ENCODE measurements around the gene IFNL3.
"Not testable (repeated sequence)": the region's sequence is repeated elsewhere in the genome, so short reads cannot be mapped to it uniquely, and the experiment has no call there.

The IFNL3 gene

GRCh38 chr19:39230096-39230764, 14.6 kb downstream of the IFNL3 start:
- TF ChIP-seq CTCF (IDR thresholded peaks at IDR 0.05; ENCODE audit: low read depth, low read length, poor library complexity, severe bottlenecking), result no peak
- Histone ChIP-seq H3K27ac (ENCODE audit: low read depth, low read length) (no peak overlapping the region), H4K20me1 (ENCODE audit: control insufficient read depth, insufficient read depth, low read depth, low read length) (no peaks in the 10 kb centered on the region), H3K79me2 (ENCODE audit: control insufficient read depth, low read length) (no peaks in the 10 kb centered on the region), H3K4me2 (ENCODE audit: low read length) (no peak overlapping the region), H3K36me3 (ENCODE audit: control insufficient read depth, low read length) (no peaks in the 10 kb centered on the region), H3K9me2 (replicated peaks; ENCODE audit: control insufficient read depth, low read length) (no peaks in the 10 kb centered on the region), H3K4me1 (ENCODE audit: control insufficient read depth, low read length) (no peaks in the 10 kb centered on the region), H3K27me3 (ENCODE audit: control insufficient read depth, low read length) (0 out of 2 replicates have a peak, but pooled peaks cover 3% of the 10 kb centered on the region), H3K9me3 (ENCODE audit: control insufficient read depth, insufficient read depth, low read length) (no peaks in the 10 kb centered on the region), H3K4me3 (ENCODE audit: low read length) (no peak overlapping the region), H3F3A (ENCODE audit: control insufficient read depth, insufficient read depth) (no peaks in the 10 kb centered on the region)

- Histone ChIP-seq H3F3A (ENCODE audit: control insufficient read depth, insufficient read depth) (no peaks in the 10 kb centered on the region), H3K79me2 (ENCODE audit: control insufficient read depth, low read length) (no peaks in the 10 kb centered on the region), H3K27ac (ENCODE audit: low read depth, low read length) (no peak overlapping the region), H3K27me3 (ENCODE audit: control insufficient read depth, low read length) (0 out of 2 replicates have a peak, but pooled peaks cover 3% of the 10 kb centered on the region), H3K9me2 (replicated peaks; ENCODE audit: control insufficient read depth, low read length) (no peaks in the 10 kb centered on the region), H3K4me2 (ENCODE audit: low read length) (no peak overlapping the region), H3K4me3 (ENCODE audit: low read length) (no peak overlapping the region), H3K36me3 (ENCODE audit: control insufficient read depth, low read length) (no peaks in the 10 kb centered on the region), H4K20me1 (ENCODE audit: control insufficient read depth, insufficient read depth, low read depth, low read length) (no peaks in the 10 kb centered on the region), H3K9me3 (ENCODE audit: control insufficient read depth, insufficient read depth, low read length) (no peaks in the 10 kb centered on the region), H3K4me1 (ENCODE audit: control insufficient read depth, low read length) (0 out of 2 replicates have a peak, but pooled peaks cover 3% of the 10 kb centered on the region)
- peak; percentile 9 for TF ChIP-seq CTCF (IDR thresholded peaks at IDR 0.05; ENCODE audit: low read depth, low read length, poor library complexity, severe bottlenecking)
- no peak for TF ChIP-seq EZH2phosphoT487 (IDR thresholded peaks at IDR 0.05; ENCODE audit: borderline replicate concordance, low read length)
These were observed 19.9 kb downstream of the IFNL3 start for GRCh38 chr19:39224910-39225309.

- Histone ChIP-seq H3K27me3 (ENCODE audit: control insufficient read depth, low read length) (0 out of 2 replicates have a peak, but pooled peaks cover 3% of the 10 kb centered on the region), H3K36me3 (ENCODE audit: control insufficient read depth, low read length) (no peaks in the 10 kb centered on the region), H3K4me2 (ENCODE audit: low read length) (no peak overlapping the region), H4K20me1 (ENCODE audit: control insufficient read depth, insufficient read depth, low read depth, low read length) (no peaks in the 10 kb centered on the region), H3F3A (ENCODE audit: control insufficient read depth, insufficient read depth) (no peaks in the 10 kb centered on the region), H3K9me2 (replicated peaks; ENCODE audit: control insufficient read depth, low read length) (no peaks in the 10 kb centered on the region), H3K79me2 (ENCODE audit: control insufficient read depth, low read length) (no peaks in the 10 kb centered on the region), H3K27ac (ENCODE audit: low read depth, low read length) (no peak overlapping the region), H3K9me3 (ENCODE audit: control insufficient read depth, insufficient read depth, low read length) (no peaks in the 10 kb centered on the region), H3K4me3 (ENCODE audit: low read length) (no peak overlapping the region), H3K4me1 (ENCODE audit: control insufficient read depth, low read length) (0 out of 2 replicates have a peak, but pooled peaks cover 3% of the 10 kb centered on the region)
- TF ChIP-seq EZH2phosphoT487 (IDR thresholded peaks at IDR 0.05; ENCODE audit: borderline replicate concordance, low read length) (no peak), CTCF (IDR thresholded peaks at IDR 0.05; ENCODE audit: low read depth, low read length, poor library complexity, severe bottlenecking) (no peak)
These were observed 21.0 kb downstream of the IFNL3 start for GRCh38 chr19:39223703-39224279.

- not testable (repeated sequence) for H3K79me2 ChIP-seq (ENCODE audit: control insufficient read depth, low read length); H3K27me3 ChIP-seq (ENCODE audit: control insufficient read depth, low read length); H3K36me3 ChIP-seq (ENCODE audit: control insufficient read depth, low read length); H3K4me2 ChIP-seq (ENCODE audit: low read length); H3K9me2 ChIP-seq (replicated peaks; ENCODE audit: control insufficient read depth, low read length); H3K4me1 ChIP-seq (ENCODE audit: control insufficient read depth, low read length); H3F3A ChIP-seq (ENCODE audit: control insufficient read depth, insufficient read depth); H4K20me1 ChIP-seq (ENCODE audit: control insufficient read depth, insufficient read depth, low read depth, low read length); H3K9me3 ChIP-seq (ENCODE audit: control insufficient read depth, insufficient read depth, low read length); H3K4me3 ChIP-seq (ENCODE audit: low read length); H3K27ac ChIP-seq (ENCODE audit: low read depth, low read length)
These were observed 25.7 kb downstream of the IFNL3 start for GRCh38 chr19:39219108-39219507.

All from DOHH2 (cell line).